ENCODE measurements around the gene PTCRA.

GRCh38 chr6:42961020-42961470 is 45.2 kb downstream of the PTCRA start:
- TF ChIP-seq TAF1 (IDR thresholded peaks at IDR 0.05; ENCODE audit: low read depth, low read length) (no peak), POLR2A (IDR thresholded peaks at IDR 0.05; ENCODE audit: low read depth, low read length) (no peak), POLR2AphosphoS5 (IDR thresholded peaks at IDR 0.05; ENCODE audit: low read depth, low read length) (no peak), POU2F2 (IDR thresholded peaks at IDR 0.05; ENCODE audit: low read depth, low read length) (no peak), SPI1 (IDR thresholded peaks at IDR 0.05; ENCODE audit: low read depth, low read length) (no peak)

Measured in GM12891 (cell line).